SK-N-SH treated with all-trans-retinoic acid at 6 μM for 48 hours (cell line): Measurements from ENCODE around the gene FAM83D.

Experiments used
- ATAC-seq: fragments of 200-7000 bp; cut with Tn5 transposase; 3 replicates; pipeline ENCODE4 v1.9.1; 2020; ENCODE audit warnings: mild to moderate bottlenecking, moderate library complexity
- ARNTL ChIP-seq: fragments of 450-650 bp; formaldehyde crosslinking; IDR thresholded peaks from 2 replicates; pipeline ENCODE4 v1.5.0; 2020; ENCODE audit warnings: low read depth, mild to moderate bottlenecking, moderate library complexity, borderline replicate concordance
- BACH2 ChIP-seq: fragments of 250-450 bp; sonication (Bioruptor Pico); IDR thresholded peaks from 2 replicates; pipeline ENCODE4 v1.9.0; 2021; ENCODE audit warnings: mild to moderate bottlenecking, borderline replicate concordance
- CREB5 ChIP-seq: fragments of 250-450 bp; sonication (Bioruptor Pico); IDR thresholded peaks from 2 replicates; pipeline ENCODE4 v1.5.1; 2020; ENCODE audit warnings: low read depth, mild to moderate bottlenecking, moderate library complexity
- CSDC2 ChIP-seq: fragments of 250-450 bp; sonication (Bioruptor Pico); IDR thresholded peaks from 2 replicates; pipeline ENCODE4 v1.5.0; 2020; ENCODE audit warnings: mild to moderate bottlenecking, moderate library complexity
- CSRNP3 ChIP-seq: fragments of 250-450 bp; sonication (Bioruptor Pico); IDR thresholded peaks from 2 replicates; pipeline ENCODE4 v1.5.1; 2021; ENCODE audit warnings: mild to moderate bottlenecking, moderate library complexity
- ESRRG ChIP-seq: fragments of 250-450 bp; sonication (Bioruptor Pico); IDR thresholded peaks from 2 replicates; pipeline ENCODE4 v1.6.1; 2021; ENCODE audit warnings: mild to moderate bottlenecking
- GLIS3 ChIP-seq: fragments of 250-450 bp; sonication (Bioruptor Pico); IDR thresholded peaks from 2 replicates; pipeline ENCODE4 v1.5.0; 2020; ENCODE audit warnings: mild to moderate bottlenecking, moderate library complexity
- ISL1 ChIP-seq: fragments of 250-450 bp; sonication (Bioruptor Pico); IDR thresholded peaks from 2 replicates; pipeline ENCODE4 v2.1.2; 2022; ENCODE audit warnings: mild to moderate bottlenecking, moderate library complexity
- OSR1 ChIP-seq: fragments of 250-450 bp; sonication (Bioruptor Pico); IDR thresholded peaks from 2 replicates; pipeline ENCODE4 v1.8.0; 2022; ENCODE audit warnings: moderate library complexity, mild to moderate bottlenecking, inconsistent platforms
- PATZ1 ChIP-seq: fragments of 250-450 bp; sonication (Bioruptor Pico); IDR thresholded peaks from 2 replicates; pipeline ENCODE4 v1.8.0; 2020; ENCODE audit warnings: mild to moderate bottlenecking, moderate library complexity, borderline replicate concordance
- POU6F1 ChIP-seq: fragments of 250-450 bp; sonication (Bioruptor Pico); IDR thresholded peaks from 2 replicates; pipeline ENCODE4 v1.8.0; 2021; ENCODE audit warnings: low read depth, mild to moderate bottlenecking, moderate library complexity, borderline replicate concordance
- PPARA ChIP-seq: fragments of 250-450 bp; sonication (Bioruptor Pico); IDR thresholded peaks from 2 replicates; pipeline ENCODE4 v1.5.0; 2020; ENCODE audit warnings: mild to moderate bottlenecking, borderline replicate concordance
- RARB ChIP-seq: fragments of 250-450 bp; sonication (Bioruptor Pico); IDR thresholded peaks from 2 replicates; pipeline ENCODE4 v1.8.0; 2021; ENCODE audit warnings: mild to moderate bottlenecking, moderate library complexity
- SNAI2 ChIP-seq: fragments of 250-450 bp; sonication (Bioruptor Pico); IDR thresholded peaks from 2 replicates; pipeline ENCODE4 v1.5.0; 2020; ENCODE audit warnings: mild to moderate bottlenecking, moderate library complexity
- TCF4 ChIP-seq: fragments of 250-450 bp; sonication (Bioruptor Pico); IDR thresholded peaks from 2 replicates; pipeline ENCODE4 v1.8.0; 2021; ENCODE audit warnings: mild to moderate bottlenecking, moderate library complexity, borderline replicate concordance
- TOX ChIP-seq: fragments of 250-450 bp; sonication (Bioruptor Pico); IDR thresholded peaks from 2 replicates; pipeline ENCODE4 v1.8.0; 2021; ENCODE audit warnings: mild to moderate bottlenecking, moderate library complexity, borderline replicate concordance
- ZC3H10 ChIP-seq: fragments of 250-450 bp; sonication (Bioruptor Pico); IDR thresholded peaks from 2 replicates; pipeline ENCODE4 v1.5.1; 2021; ENCODE audit warnings: mild to moderate bottlenecking, moderate library complexity
- ZFP3 ChIP-seq: fragments of 250-450 bp; sonication (Bioruptor Pico); IDR thresholded peaks from 2 replicates; pipeline ENCODE4 v1.5.0; 2020; ENCODE audit warnings: mild to moderate bottlenecking, moderate library complexity
- ZFP30 ChIP-seq: fragments of 450-650 bp; formaldehyde crosslinking; IDR thresholded peaks from 2 replicates; pipeline ENCODE4 v1.5.0; 2022; ENCODE audit warnings: mild to moderate bottlenecking, moderate library complexity
- ZNF565 ChIP-seq: fragments of 450-650 bp; formaldehyde crosslinking; conservative IDR thresholded peaks from 2 replicates; pipeline ENCODE4 v1.5.0; 2020; ENCODE audit warnings: low read depth, mild to moderate bottlenecking, moderate library complexity
- ZNF70 ChIP-seq: fragments of 450-650 bp; formaldehyde crosslinking; IDR thresholded peaks from 2 replicates; pipeline ENCODE4 v1.5.0; 2020; ENCODE audit warnings: mild to moderate bottlenecking, moderate library complexity
- ZNF8 ChIP-seq: fragments of 450-650 bp; formaldehyde crosslinking; IDR thresholded peaks from 2 replicates; pipeline ENCODE4 v1.5.0; 2020; ENCODE audit warnings: mild to moderate bottlenecking, moderate library complexity
- TF ChIP-seq, protein P1 (sequence below): fragments of 250-450 bp; sonication (Bioruptor Pico); IDR thresholded peaks from 2 replicates; pipeline ENCODE4 v1.5.0; 2020; ENCODE audit warnings: mild to moderate bottlenecking, moderate library complexity

FAM83D gene

GRCh38 chr20:38999217-38999616, 73.0 kb downstream of the FAM83D start:
- no peak for ATAC-seq
- TF ChIP-seq RARB (CRISPR knock-in tag), result no peak
- no peak for TF ChIP-seq ZNF565
- no peak for TF ChIP-seq ISL1 (CRISPR knock-in tag)
- no peak for TF ChIP-seq ESRRG (CRISPR knock-in tag)
- no peak for TF ChIP-seq ARNTL (CRISPR knock-in tag)
- TF ChIP-seq BACH2, result no peak
- no peak for TF ChIP-seq ZC3H10 (CRISPR knock-in tag)
- no peak for TF ChIP-seq CSRNP3
- TF ChIP-seq TOX (CRISPR knock-in tag), result no peak
- no peak for TF ChIP-seq PPARA
- TF ChIP-seq CREB5 (CRISPR knock-in tag), result no peak
- no peak for TF ChIP-seq ZNF8 (CRISPR knock-in tag)
- no peak for TF ChIP-seq GLIS3 (CRISPR knock-in tag)
- TF ChIP-seq SNAI2, result no peak
- no peak for TF ChIP-seq CSDC2 (CRISPR knock-in tag)
- TF ChIP-seq ZFP3 (CRISPR knock-in tag), result no peak
- TF ChIP-seq, protein P1, sequence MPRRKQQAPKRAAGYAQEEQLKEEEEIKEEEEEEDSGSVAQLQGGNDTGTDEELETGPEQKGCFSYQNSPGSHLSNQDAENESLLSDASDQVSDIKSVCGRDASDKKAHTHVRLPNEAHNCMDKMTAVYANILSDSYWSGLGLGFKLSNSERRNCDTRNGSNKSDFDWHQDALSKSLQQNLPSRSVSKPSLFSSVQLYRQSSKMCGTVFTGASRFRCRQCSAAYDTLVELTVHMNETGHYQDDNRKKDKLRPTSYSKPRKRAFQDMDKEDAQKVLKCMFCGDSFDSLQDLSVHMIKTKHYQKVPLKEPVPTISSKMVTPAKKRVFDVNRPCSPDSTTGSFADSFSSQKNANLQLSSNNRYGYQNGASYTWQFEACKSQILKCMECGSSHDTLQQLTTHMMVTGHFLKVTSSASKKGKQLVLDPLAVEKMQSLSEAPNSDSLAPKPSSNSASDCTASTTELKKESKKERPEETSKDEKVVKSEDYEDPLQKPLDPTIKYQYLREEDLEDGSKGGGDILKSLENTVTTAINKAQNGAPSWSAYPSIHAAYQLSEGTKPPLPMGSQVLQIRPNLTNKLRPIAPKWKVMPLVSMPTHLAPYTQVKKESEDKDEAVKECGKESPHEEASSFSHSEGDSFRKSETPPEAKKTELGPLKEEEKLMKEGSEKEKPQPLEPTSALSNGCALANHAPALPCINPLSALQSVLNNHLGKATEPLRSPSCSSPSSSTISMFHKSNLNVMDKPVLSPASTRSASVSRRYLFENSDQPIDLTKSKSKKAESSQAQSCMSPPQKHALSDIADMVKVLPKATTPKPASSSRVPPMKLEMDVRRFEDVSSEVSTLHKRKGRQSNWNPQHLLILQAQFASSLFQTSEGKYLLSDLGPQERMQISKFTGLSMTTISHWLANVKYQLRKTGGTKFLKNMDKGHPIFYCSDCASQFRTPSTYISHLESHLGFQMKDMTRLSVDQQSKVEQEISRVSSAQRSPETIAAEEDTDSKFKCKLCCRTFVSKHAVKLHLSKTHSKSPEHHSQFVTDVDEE (CRISPR knock-in tag), result no peak
- no peak for TF ChIP-seq ZFP30 (CRISPR knock-in tag)
- TF ChIP-seq PATZ1 (CRISPR knock-in tag), result no peak

GRCh38 chr20:38999965-39000910, 74.0 kb downstream of the FAM83D start:
- TF ChIP-seq POU6F1 (no peak), RARB (CRISPR knock-in tag) (no peak), ZNF8 (CRISPR knock-in tag) (no peak), ZNF70 (CRISPR knock-in tag) (no peak), ARNTL (CRISPR knock-in tag) (no peak), SNAI2 (no peak), OSR1 (CRISPR knock-in tag) (no peak), ISL1 (CRISPR knock-in tag) (no peak), TOX (CRISPR knock-in tag) (no peak), ZFP30 (CRISPR knock-in tag) (no peak), TCF4 (CRISPR knock-in tag) (no peak), PATZ1 (CRISPR knock-in tag) (no peak)
- ATAC-seq, result no peak
